EL (cell line): ENCODE measurements around the gene ABCG1.

Experiments
- DNase-seq: peaks from one replicate; pipeline ENCODE4 v3.0.0-alpha.2; 2016

The ABCG1 gene

GRCh38 chr21:42252778-42253340, 33.9 kb downstream of the ABCG1 start:
- DNase-seq = no peak

GRCh38 chr21:42253466-42253865, 34.5 kb downstream of the ABCG1 start:
- DNase-seq = no peak

- DNase-seq = no peak
These were observed 35.1 kb downstream of the ABCG1 start for GRCh38 chr21:42254083-42254482.

GRCh38 chr21:42254651-42255601, 36.0 kb downstream of the ABCG1 start:
- DNase-seq = no peak

GRCh38 chr21:42255825-42256224, 36.9 kb downstream of the ABCG1 start:
- DNase-seq = no peak

- no peak for DNase-seq
These were observed 37.4 kb downstream of the ABCG1 start for GRCh38 chr21:42256316-42256715.

- no peak for DNase-seq
These were observed 38.3 kb downstream of the ABCG1 start for GRCh38 chr21:42257091-42257765.

- DNase-seq = peak; percentile 50
These were observed 39.4 kb downstream of the ABCG1 start for GRCh38 chr21:42258150-42258884.

- no peak for DNase-seq
These were observed 40.0 kb downstream of the ABCG1 start for GRCh38 chr21:42258885-42259407.

- DNase-seq = no peak
These were observed 41.2 kb downstream of the ABCG1 start for GRCh38 chr21:42260121-42260520.

GRCh38 chr21:42261829-42262200, 42.9 kb downstream of the ABCG1 start:
- no peak for DNase-seq

- DNase-seq = no peak
These were observed 43.9 kb downstream of the ABCG1 start for GRCh38 chr21:42262831-42263231.

- no peak for DNase-seq
These were observed 44.7 kb downstream of the ABCG1 start for GRCh38 chr21:42263591-42264131.

GRCh38 chr21:42264245-42265195, 45.6 kb downstream of the ABCG1 start:
- no peak for DNase-seq

- no peak for DNase-seq
These were observed 46.4 kb downstream of the ABCG1 start for GRCh38 chr21:42265231-42265812.

- no peak for DNase-seq
These were observed 48.1 kb downstream of the ABCG1 start for GRCh38 chr21:42266971-42267556.

- DNase-seq = no peak
These were observed 50.4 kb downstream of the ABCG1 start for GRCh38 chr21:42269386-42269785.

- DNase-seq = no peak
These were observed 52.1 kb downstream of the ABCG1 start for GRCh38 chr21:42271065-42271464.

GRCh38 chr21:42272109-42272962, 53.4 kb downstream of the ABCG1 start:
- no peak for DNase-seq
